HCT116 (cell line): ENCODE data around the gene ITPK1.

Experiments
- CTCF ChIP-seq, 3 experiments: fragments of 200-600 bp in 1 of 3; sonication (generic) in 1 of 3; IDR thresholded peaks in 2 of 3; conservative IDR thresholded peaks in 1 of 3; 2 replicates each; pipeline ENCODE4 v1.5.1; 2012 to 2017; ENCODE audit warnings: low read depth in 2 of 3, low read length in 2 of 3, antibody characterized with exemption in 1 of 3, borderline replicate concordance in 1 of 3, control low read depth in 1 of 3, mild to moderate bottlenecking in 1 of 3, mixed read lengths in 1 of 3, mixed run types in 1 of 3, moderate library complexity in 1 of 3; ENCODE audit not compliant: insufficient read depth in 1 of 3
- EZH2 ChIP-seq: fragments of 200-600 bp; sonication (generic); IDR thresholded peaks from 2 replicates; pipeline ENCODE4 v1.6.1; 2017; ENCODE audit warnings: antibody characterized with exemption, mixed run types
- EZH2phosphoT487 ChIP-seq: fragments of 200-600 bp; IDR thresholded peaks from 2 replicates; pipeline ENCODE4 v1.6.1; 2018; ENCODE audit warnings: antibody characterized with exemption, borderline replicate concordance
- JUND ChIP-seq: IDR thresholded peaks from 2 replicates; pipeline ENCODE4 v1.6.1; 2012
- MAX ChIP-seq: IDR thresholded peaks from 2 replicates; pipeline ENCODE4 v1.6.1; 2012
- POLR2A ChIP-seq: IDR thresholded peaks from 2 replicates; pipeline ENCODE4 v1.7.0; 2011; ENCODE audit warnings: borderline replicate concordance; ENCODE audit not compliant: insufficient read depth, insufficient read length; ENCODE audit errors: extremely low read depth
- POLR2AphosphoS5 ChIP-seq: IDR thresholded peaks from 2 replicates; pipeline ENCODE4 v1.6.1; 2011; ENCODE audit warnings: mild to moderate bottlenecking, low read depth, low read length, moderate library complexity
- REST ChIP-seq: IDR thresholded peaks from 2 replicates; pipeline ENCODE4 v1.6.1; 2012; ENCODE audit warnings: low read depth

- TF ChIP-seq CTCF (IDR thresholded peaks at IDR 0.05 in 2 of 3, conservative IDR thresholded peaks at IDR 0.05 in 1 of 3; ENCODE audit: borderline replicate concordance in 1 of 3, insufficient read depth in 1 of 3, low read depth in 2 of 3, low read length in 2 of 3) (no peak), REST (no peak), JUND (no peak), EZH2 (no peak), POLR2AphosphoS5 (no peak), EZH2phosphoT487 (no peak), POLR2A (no peak), MAX (no peak)
These were observed 160.3 kb downstream of the ITPK1 start for GRCh38 chr14:92955381-92955780.
